Ascending aorta (tissue), 2 donors: Measurements from ENCODE around the gene UBR1. TPM values are rescaled to one million over a fixed set of nuclear protein-coding genes. Genes with fewer than 3 reads are reported as not detected.

Source experiments
- DNase-seq, 2 donors: peaks; one replicate each; pipeline ENCODE4 v3.0.0-alpha.2; 2019; ENCODE audit warnings: low spot score in 2 of 2
- H3K27ac ChIP-seq, 2 donors: fragments of 200-600 bp; sonication (generic); one replicate each; pipeline ENCODE4 v1.5.1; 2016 to 2017; ENCODE audit warnings: mild to moderate bottlenecking in 1 of 2
- H3K27me3 ChIP-seq: fragments of 200-600 bp; sonication (generic); one replicate; pipeline ENCODE4 v1.5.1; 2017
- H3K36me3 ChIP-seq, 2 donors: fragments of 200-600 bp; sonication (generic); one replicate each; pipeline ENCODE4 v1.5.1; 2016
- H3K4me1 ChIP-seq, 2 donors: fragments of 200-600 bp; sonication (generic); one replicate each; pipeline ENCODE4 v1.5.1; 2016 to 2017; ENCODE audit warnings: mild to moderate bottlenecking in 1 of 2
- H3K4me3 ChIP-seq, 2 donors: fragments of 200-600 bp; sonication (generic); one replicate each; pipeline ENCODE4 v1.5.1; 2016 to 2017; ENCODE audit warnings: mild to moderate bottlenecking in 1 of 2
- H3K9me3 ChIP-seq, 2 donors: fragments of 200-600 bp; sonication (generic); one replicate each; pipeline ENCODE4 v1.5.1; 2016
- intact Hi-C: fragments of 100-400 bp; cut with DNase I; formaldehyde crosslinking; loops from one replicate; pipeline ENCODE4 v1.15.1; 2023
- total RNA-seq: library from RNA; depleted of rRNA; stranded (reverse); fragments of >200 nt; gene quantifications from one replicate; pipeline ENCODE4 v1.1.0, GENCODE V29; 2016
- TF ChIP-seq, protein P1 (sequence below), 3 experiments: fragments of 200-600 bp in 2 of 3; fragments of 450-650 bp in 1 of 3; sonication (generic) in 2 of 3; IDR thresholded peaks; one replicate each; pipeline ENCODE4 v1.5.1; 2016 to 2019; ENCODE audit warnings: antibody characterized with exemption in 3 of 3, mild to moderate bottlenecking in 1 of 3, moderate library complexity in 1 of 3

The UBR1 gene
- total RNA-seq, 1 donor from 2014 or later, result 8.2 TPM

GRCh38 chr15:43144512-43144911, 38.7 kb upstream of the UBR1 start:
- Histone ChIP-seq H3K27me3 (no peaks in the 10 kb centered on the region), H3K27ac (no peak overlapping the region), H3K4me1 (no peaks in the 10 kb centered on the region), H3K4me3 (no peak overlapping the region), H3K9me3 (no peaks in the 10 kb centered on the region), H3K36me3 (peaks cover 35 to 51% of the 10 kb centered on the region in 2 donors)
- intact Hi-C loops, result no loop called here
- TF ChIP-seq, protein P1, sequence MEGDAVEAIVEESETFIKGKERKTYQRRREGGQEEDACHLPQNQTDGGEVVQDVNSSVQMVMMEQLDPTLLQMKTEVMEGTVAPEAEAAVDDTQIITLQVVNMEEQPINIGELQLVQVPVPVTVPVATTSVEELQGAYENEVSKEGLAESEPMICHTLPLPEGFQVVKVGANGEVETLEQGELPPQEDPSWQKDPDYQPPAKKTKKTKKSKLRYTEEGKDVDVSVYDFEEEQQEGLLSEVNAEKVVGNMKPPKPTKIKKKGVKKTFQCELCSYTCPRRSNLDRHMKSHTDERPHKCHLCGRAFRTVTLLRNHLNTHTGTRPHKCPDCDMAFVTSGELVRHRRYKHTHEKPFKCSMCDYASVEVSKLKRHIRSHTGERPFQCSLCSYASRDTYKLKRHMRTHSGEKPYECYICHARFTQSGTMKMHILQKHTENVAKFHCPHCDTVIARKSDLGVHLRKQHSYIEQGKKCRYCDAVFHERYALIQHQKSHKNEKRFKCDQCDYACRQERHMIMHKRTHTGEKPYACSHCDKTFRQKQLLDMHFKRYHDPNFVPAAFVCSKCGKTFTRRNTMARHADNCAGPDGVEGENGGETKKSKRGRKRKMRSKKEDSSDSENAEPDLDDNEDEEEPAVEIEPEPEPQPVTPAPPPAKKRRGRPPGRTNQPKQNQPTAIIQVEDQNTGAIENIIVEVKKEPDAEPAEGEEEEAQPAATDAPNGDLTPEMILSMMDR (IDR thresholded peaks at IDR 0.05), result no peak
- DNase-seq, result no peak

- no peaks in the 10 kb centered on the region for H3K9me3 ChIP-seq
- H3K27ac ChIP-seq, result no peak overlapping the region
- H3K27me3 ChIP-seq, result no peaks in the 10 kb centered on the region
- intact Hi-C loops, result no loop called here
- no peak overlapping the region for H3K4me3 ChIP-seq
- no peak for DNase-seq
- H3K4me1 ChIP-seq, result no peaks in the 10 kb centered on the region
- TF ChIP-seq, protein P1 (IDR thresholded peaks at IDR 0.05), result no peak
- H3K36me3 ChIP-seq, result peaks cover 38 to 51% of the 10 kb centered on the region in 2 donors
Measured at GRCh38 chr15:43143203-43143941, 37.5 kb upstream of the UBR1 start.

GRCh38 chr15:43135351-43135750, 29.5 kb upstream of the UBR1 start:
- intact Hi-C loops, result no loop called here
- H3K27ac ChIP-seq, result no peak overlapping the region

DNA sequence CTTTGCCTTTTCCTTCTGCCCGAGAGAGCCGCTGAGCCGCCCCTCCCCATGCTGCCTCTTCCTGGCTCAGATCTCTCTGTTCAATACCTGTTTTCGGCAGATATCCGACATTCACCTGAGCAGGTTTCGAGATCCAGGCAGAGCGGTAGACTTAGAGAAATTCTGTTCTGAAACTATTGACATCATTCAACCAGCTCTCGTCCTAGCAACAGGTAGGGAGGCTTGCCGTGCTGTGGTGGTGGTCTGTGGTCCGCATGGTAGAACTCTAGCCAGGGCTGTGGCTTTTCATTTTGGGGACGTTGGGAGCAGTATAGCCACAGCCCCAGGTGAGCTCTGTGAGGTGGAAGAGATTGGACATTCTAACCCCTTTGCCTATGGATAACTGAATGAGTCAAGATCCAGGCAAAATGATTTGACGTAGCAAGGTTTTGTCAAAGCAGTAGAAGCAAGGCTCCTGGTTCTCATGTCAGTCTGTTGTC, 28.4 kb upstream of the UBR1 start:
- H3K27me3 ChIP-seq, result no peaks in the 10 kb centered on the region
- no peak for DNase-seq
- TF ChIP-seq, protein P1 (IDR thresholded peaks at IDR 0.05), result no peak
- intact Hi-C loops, result no loop called here
- H3K4me1 ChIP-seq, result peaks cover 0 to 2% of the 10 kb centered on the region in 2 donors
- H3K4me3 ChIP-seq, result peak overlapping the region; percentile 80 to 83
- H3K36me3 ChIP-seq, result peaks cover 22 to 24% of the 10 kb centered on the region in 2 donors
- no peaks in the 10 kb centered on the region for H3K9me3 ChIP-seq
- peak overlapping the region; percentile 77 to 91 for H3K27ac ChIP-seq

More at GRCh38 chr15:43135351-43135750, 29.5 kb upstream of the UBR1 start:
- TF ChIP-seq, protein P1 (IDR thresholded peaks at IDR 0.05), result no peak
- H3K4me3 ChIP-seq, result no peak overlapping the region
- H3K27me3 ChIP-seq, result no peaks in the 10 kb centered on the region
- peaks cover 0 to 2% of the 10 kb centered on the region in 2 donors for H3K4me1 ChIP-seq
- H3K36me3 ChIP-seq, result peaks cover 33 to 35% of the 10 kb centered on the region in 2 donors
- no peak for DNase-seq
- H3K9me3 ChIP-seq, result no peaks in the 10 kb centered on the region

DNA sequence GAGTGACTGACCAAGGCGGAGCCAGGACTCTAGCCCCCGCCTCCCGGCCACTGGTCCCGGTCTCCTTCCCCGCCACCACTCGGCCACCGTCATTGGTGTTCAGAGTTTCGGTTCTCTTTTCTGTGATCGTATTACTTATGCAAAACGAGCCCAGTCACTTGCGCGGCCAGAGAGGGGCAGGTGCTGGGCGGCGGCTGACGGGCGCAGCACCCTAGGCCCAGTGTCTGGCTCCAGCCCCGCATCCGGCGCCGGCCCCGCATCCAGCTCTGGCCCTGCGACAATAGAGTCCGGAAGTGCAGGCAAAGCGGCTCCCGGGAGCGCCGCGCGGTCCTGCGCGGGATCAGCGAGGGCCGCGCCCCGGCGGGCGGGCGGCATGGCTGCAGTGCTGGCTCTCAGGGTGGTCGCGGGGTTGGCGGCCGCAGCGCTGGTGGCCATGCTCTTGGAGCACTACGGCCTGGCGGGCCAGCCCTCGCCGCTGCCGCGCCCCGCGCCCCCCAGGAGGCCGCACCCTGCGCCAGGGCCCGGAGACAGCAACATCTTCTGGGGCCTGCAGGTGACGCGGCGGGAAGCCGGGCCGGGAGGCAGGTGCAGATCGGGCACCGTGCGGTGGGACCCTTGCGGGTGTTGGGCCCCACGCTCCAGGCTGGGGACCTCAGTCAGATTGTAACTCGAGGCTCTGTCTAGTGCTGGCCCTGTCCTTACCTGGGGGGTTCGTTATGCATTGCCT, 27.8 kb upstream of the UBR1 start, which contains the start of gene TMEM62:
Gene TMEM62 (plus strand): TSS at position 157 of the 727 bp plus-strand sequence. CDS start 217 bp downstream, at position 374.
- intact Hi-C loops, result loop anchor here (1.0 kb wide), 1 partner anchor 27 kb away; the partner anchor contains the start of gene UBR1
- peak within 1 kb of the TSS; percentile 80 to 83 for H3K4me3 ChIP-seq
- TF ChIP-seq, protein P1 (IDR thresholded peaks at IDR 0.05), result peak in 1 of 3 experiments; percentile 4
- peaks cover 16 to 18% of the 10 kb centered on the region in 2 donors for H3K36me3 ChIP-seq
- H3K27me3 ChIP-seq, result no peaks in the 10 kb centered on the region
- no peaks in the 10 kb centered on the region for H3K9me3 ChIP-seq
- peak; percentile 50 to 91 for DNase-seq
- peak within 1 kb of the TSS; percentile 77 to 91 for H3K27ac ChIP-seq
- H3K4me1 ChIP-seq, result peaks cover 0 to 2% of the 10 kb centered on the region in 2 donors
